Panc1 (cell line): ENCODE results near the gene TNFRSF14.

Source experiments
- CTCF ChIP-seq: fragments of 450-650 bp; IDR thresholded peaks from 2 replicates; pipeline ENCODE4 v1.5.1; 2017; ENCODE audit warnings: mild to moderate bottlenecking
- POLR2AphosphoS5 ChIP-seq: IDR thresholded peaks from 2 replicates; pipeline ENCODE4 v1.6.1; 2012; ENCODE audit warnings: mild to moderate bottlenecking, low read depth, low read length, moderate library complexity
- SIN3A ChIP-seq: IDR thresholded peaks from 2 replicates; pipeline ENCODE4 v1.6.1; 2012; ENCODE audit warnings: low read depth, mild to moderate bottlenecking, low read length, moderate library complexity, borderline replicate concordance; ENCODE audit not compliant: insufficient read depth

- TF ChIP-seq CTCF (no peak), POLR2AphosphoS5 (no peak), SIN3A (no peak)
These were observed 29.3 kb downstream of the TNFRSF14 start for GRCh38 chr1:2585318-2586092.
